Measurements from ENCODE around the gene ERMP1.

ERMP1 gene

GRCh38 chr9:5854063-5854790 lies 21.3 kb upstream of the ERMP1 start:
- no peak for DNase-seq (ENCODE audit: low spot score)

- no peak for DNase-seq (ENCODE audit: low spot score)
Observed at GRCh38 chr9:5853617-5854016, 20.7 kb upstream of the ERMP1 start.

- DNase-seq (ENCODE audit: low spot score) = no peak
Observed at GRCh38 chr9:5852987-5853386, 20.1 kb upstream of the ERMP1 start.

GRCh38 chr9:5851445-5851844 lies 18.5 kb upstream of the ERMP1 start:
- no peak for DNase-seq (ENCODE audit: low spot score)

GRCh38 chr9:5850724-5851122 lies 17.8 kb upstream of the ERMP1 start:
- no peak for DNase-seq (ENCODE audit: low spot score)

GRCh38 chr9:5848372-5848882 lies 15.5 kb upstream of the ERMP1 start:
- no peak for DNase-seq (ENCODE audit: low spot score)

GRCh38 chr9:5846501-5846921 lies 13.6 kb upstream of the ERMP1 start:
- DNase-seq (ENCODE audit: low spot score) = no peak

GRCh38 chr9:5846096-5846495 lies 13.2 kb upstream of the ERMP1 start:
- no peak for DNase-seq (ENCODE audit: low spot score)

GRCh38 chr9:5845157-5845531 lies 12.2 kb upstream of the ERMP1 start:
- DNase-seq (ENCODE audit: low spot score) = no peak

- no peak for DNase-seq (ENCODE audit: low spot score)
Observed at GRCh38 chr9:5843794-5844471, 11.0 kb upstream of the ERMP1 start.

- no peak for DNase-seq (ENCODE audit: low spot score)
Observed at GRCh38 chr9:5842929-5843793, 10.2 kb upstream of the ERMP1 start.

GRCh38 chr9:5841771-5842573 lies 9.1 kb upstream of the ERMP1 start:
- no peak for DNase-seq (ENCODE audit: low spot score)

- no peak for DNase-seq (ENCODE audit: low spot score)
Observed at GRCh38 chr9:5840788-5841187, 7.9 kb upstream of the ERMP1 start.

GRCh38 chr9:5839572-5839902 lies 6.6 kb upstream of the ERMP1 start:
- no peak for DNase-seq (ENCODE audit: low spot score)

- no peak for DNase-seq (ENCODE audit: low spot score)
Observed at GRCh38 chr9:5838884-5839571, 6.1 kb upstream of the ERMP1 start.

- no peak for DNase-seq (ENCODE audit: low spot score)
Observed at GRCh38 chr9:5835808-5836207, 2.9 kb upstream of the ERMP1 start.

GRCh38 chr9:5834214-5834613 lies 1.3 kb upstream of the ERMP1 start:
- no peak for DNase-seq (ENCODE audit: low spot score)

GRCh38 chr9:5832071-5832537 lies 813 bp downstream of the ERMP1 start:
- DNase-seq (ENCODE audit: low spot score) = no peak

- DNase-seq (ENCODE audit: low spot score) = no peak
Observed at GRCh38 chr9:5825895-5826622, 6.9 kb downstream of the ERMP1 start.

GRCh38 chr9:5825223-5825622 lies 7.7 kb downstream of the ERMP1 start:
- DNase-seq (ENCODE audit: low spot score) = no peak

GRCh38 chr9:5820425-5820824 lies 12.5 kb downstream of the ERMP1 start:
- no peak for DNase-seq (ENCODE audit: low spot score)
